WI38 (cell line): Measurements from ENCODE around the gene CITED4.

ENCODE experiments used
- H3K4me3 ChIP-seq: 2 replicates; pipeline ENCODE4 v1.5.1; 2011; ENCODE audit warnings: low read depth, mild to moderate bottlenecking, control low read depth, low read length
- CTCF ChIP-seq: IDR thresholded peaks from 2 replicates; pipeline ENCODE4 v1.5.1; 2012; ENCODE audit warnings: low read depth, mild to moderate bottlenecking, control low read depth, low read length

CITED4 gene

GRCh38 chr1:40873863-40874472 lies 11.8 kb upstream of the CITED4 start:
- H3K4me3 ChIP-seq, result no peak overlapping the region
- no peak for TF ChIP-seq CTCF

- TF ChIP-seq CTCF, result no peak
These were observed 10.1 kb upstream of the CITED4 start for GRCh38 chr1:40872276-40872675.

GRCh38 chr1:40870135-40870728 lies 8.1 kb upstream of the CITED4 start:
- H3K4me3 ChIP-seq, result no peak overlapping the region
- no peak for TF ChIP-seq CTCF

More at GRCh38 chr1:40872276-40872675, 10.1 kb upstream of the CITED4 start:
- no peak overlapping the region for H3K4me3 ChIP-seq

- H3K4me3 ChIP-seq, result no peak overlapping the region
- TF ChIP-seq CTCF, result no peak
These were observed 6.0 kb upstream of the CITED4 start for GRCh38 chr1:40868051-40868723.

GRCh38 chr1:40861224-40862003 lies 749 bp downstream of the CITED4 start:
- peak overlapping the region; percentile 56 for H3K4me3 ChIP-seq
- TF ChIP-seq CTCF, result no peak

GRCh38 chr1:40860706-40861223 lies 1.4 kb downstream of the CITED4 start:
- no peak for TF ChIP-seq CTCF
- no peak overlapping the region for H3K4me3 ChIP-seq
